K562 treated with DMSO at 1 percent for 4 hours (cell line): ENCODE measurements around the gene NFE2L2. TPM values are rescaled to one million over a fixed set of nuclear protein-coding genes. Genes with fewer than 3 reads are reported as not detected.

Experiments used
- total RNA-seq: library from RNA; unstranded; fragments of 300-600 nt; gene quantifications from 2 replicates; pipeline ENCODE4 v1.2.3, GENCODE V29; 2022; ENCODE audit not compliant: insufficient read depth

The NFE2L2 gene
- total RNA-seq = 38.2 and 51.6 TPM in 2 replicates

GRCh38 chr2:177264693-177265587, at the start of gene NFE2L2:
NFE2L2 (minus strand) TSS chr2:177264727; CDS start chr2:177264576, 151 bp downstream.

GRCh38 chr2:177212106-177212890, 52.2 kb downstream of the NFE2L2 start, which contains the start of gene HNRNPA3:
HNRNPA3 (plus strand) TSS chr2:177212794; CDS start chr2:177212800, 6 bp downstream.

Other genes starting within 250 kb of the NFE2L2 start
- gene HNRNPA3, start 51.9 kb downstream of the NFE2L2 start, total RNA-seq = 156 and 167 TPM in 2 replicates
- gene AGPS, start 128.0 kb upstream of the NFE2L2 start, total RNA-seq = 18.6 and 20.4 TPM in 2 replicates